ENCODE data around the gene TMC1.

The TMC1 gene

GRCh38 chr9:72733895-72734294, 212.5 kb downstream of the TMC1 start:
- TF ChIP-seq ZNF565 (CRISPR knock-in tag; conservative IDR thresholded peaks at IDR 0.05; ENCODE audit: low read depth) = no peak
- TF ChIP-seq TOX (CRISPR knock-in tag; IDR thresholded peaks at IDR 0.05; ENCODE audit: borderline replicate concordance) = no peak
- TF ChIP-seq PPARA (CRISPR knock-in tag; IDR thresholded peaks at IDR 0.05; ENCODE audit: borderline replicate concordance) = no peak
- ATAC-seq = no peak

GRCh38 chr9:72734631-72735030, 213.2 kb downstream of the TMC1 start:
- ATAC-seq = no peak
- TF ChIP-seq, protein P1, sequence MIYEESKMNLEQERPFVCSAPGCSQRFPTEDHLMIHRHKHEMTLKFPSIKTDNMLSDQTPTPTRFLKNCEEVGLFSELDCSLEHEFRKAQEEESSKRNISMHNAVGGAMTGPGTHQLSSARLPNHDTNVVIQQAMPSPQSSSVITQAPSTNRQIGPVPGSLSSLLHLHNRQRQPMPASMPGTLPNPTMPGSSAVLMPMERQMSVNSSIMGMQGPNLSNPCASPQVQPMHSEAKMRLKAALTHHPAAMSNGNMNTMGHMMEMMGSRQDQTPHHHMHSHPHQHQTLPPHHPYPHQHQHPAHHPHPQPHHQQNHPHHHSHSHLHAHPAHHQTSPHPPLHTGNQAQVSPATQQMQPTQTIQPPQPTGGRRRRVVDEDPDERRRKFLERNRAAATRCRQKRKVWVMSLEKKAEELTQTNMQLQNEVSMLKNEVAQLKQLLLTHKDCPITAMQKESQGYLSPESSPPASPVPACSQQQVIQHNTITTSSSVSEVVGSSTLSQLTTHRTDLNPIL (CRISPR knock-in tag; IDR thresholded peaks at IDR 0.05; ENCODE audit: low read depth) = no peak
- no peak for TF ChIP-seq ZNF8 (CRISPR knock-in tag; IDR thresholded peaks at IDR 0.05)
- no peak for TF ChIP-seq GLIS3 (CRISPR knock-in tag; IDR thresholded peaks at IDR 0.05)
- no peak for TF ChIP-seq ZFP30 (CRISPR knock-in tag; IDR thresholded peaks at IDR 0.05)
- TF ChIP-seq TSHZ2 (CRISPR knock-in tag; IDR thresholded peaks at IDR 0.05) = no peak
- no peak for TF ChIP-seq RARB (CRISPR knock-in tag; IDR thresholded peaks at IDR 0.05)
- no peak for TF ChIP-seq TCF4 (CRISPR knock-in tag; IDR thresholded peaks at IDR 0.05; ENCODE audit: borderline replicate concordance)
- no peak for TF ChIP-seq ESRRG (CRISPR knock-in tag; IDR thresholded peaks at IDR 0.05)
- no peak for TF ChIP-seq BACH2 (CRISPR knock-in tag; IDR thresholded peaks at IDR 0.05; ENCODE audit: borderline replicate concordance)
- no peak for TF ChIP-seq ZNF565 (CRISPR knock-in tag; conservative IDR thresholded peaks at IDR 0.05; ENCODE audit: low read depth)
- no peak for TF ChIP-seq ARNTL (CRISPR knock-in tag; IDR thresholded peaks at IDR 0.05; ENCODE audit: borderline replicate concordance, low read depth)
- TF ChIP-seq PPARA (CRISPR knock-in tag; IDR thresholded peaks at IDR 0.05; ENCODE audit: borderline replicate concordance) = no peak
- TF ChIP-seq POU6F1 (CRISPR knock-in tag; IDR thresholded peaks at IDR 0.05; ENCODE audit: borderline replicate concordance, low read depth) = no peak

DNA sequence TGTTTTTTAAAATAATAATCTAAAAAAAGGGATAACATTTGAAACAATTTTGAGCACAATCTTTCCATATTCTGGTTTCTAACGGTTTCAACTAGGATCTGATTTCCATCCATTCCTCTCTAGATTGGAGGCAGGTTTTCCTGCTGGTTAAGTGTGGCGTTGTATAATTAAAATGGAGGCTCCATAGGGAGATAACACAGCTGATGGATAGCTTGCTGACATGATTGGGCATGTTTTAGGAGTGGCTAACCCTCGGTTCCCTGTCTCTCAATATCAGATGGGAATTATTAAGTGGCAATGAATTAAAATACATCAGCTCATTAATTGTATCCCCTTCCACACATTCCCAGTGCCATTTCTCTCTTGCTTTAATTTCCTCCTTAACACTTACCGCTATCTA, 222.4 kb downstream of the TMC1 start:
- TF ChIP-seq CSRNP3 (CRISPR knock-in tag; IDR thresholded peaks at IDR 0.05) (no peak), TOX (CRISPR knock-in tag; IDR thresholded peaks at IDR 0.05; ENCODE audit: borderline replicate concordance) (no peak), PATZ1 (CRISPR knock-in tag; IDR thresholded peaks at IDR 0.05; ENCODE audit: borderline replicate concordance) (no peak), SNAI2 (CRISPR knock-in tag; IDR thresholded peaks at IDR 0.05) (no peak), ARNTL (CRISPR knock-in tag; IDR thresholded peaks at IDR 0.05; ENCODE audit: borderline replicate concordance, low read depth) (no peak), CSDC2 (CRISPR knock-in tag; IDR thresholded peaks at IDR 0.05) (no peak), ZNF565 (CRISPR knock-in tag; conservative IDR thresholded peaks at IDR 0.05; ENCODE audit: low read depth) (no peak), ISL1 (CRISPR knock-in tag; IDR thresholded peaks at IDR 0.05) (no peak)
- ATAC-seq = no peak

- TF ChIP-seq OSR1 (CRISPR knock-in tag; IDR thresholded peaks at IDR 0.05) (no peak), ZNF565 (CRISPR knock-in tag; conservative IDR thresholded peaks at IDR 0.05; ENCODE audit: low read depth) (no peak), BACH2 (CRISPR knock-in tag; IDR thresholded peaks at IDR 0.05; ENCODE audit: borderline replicate concordance) (no peak), POU6F1 (CRISPR knock-in tag; IDR thresholded peaks at IDR 0.05; ENCODE audit: borderline replicate concordance, low read depth) (no peak)
- no peak for ATAC-seq
These were observed 227.9 kb downstream of the TMC1 start for GRCh38 chr9:72749276-72749675.

All from SK-N-SH treated with all-trans-retinoic acid at 6 μM for 48 hours (cell line).